HCT116 (cell line): ENCODE results near the gene EMSY.

ENCODE experiments used
- CBX3 ChIP-seq: IDR thresholded peaks from 2 replicates; pipeline ENCODE4 v1.6.1; 2012; ENCODE audit warnings: low read depth
- CEBPB ChIP-seq: IDR thresholded peaks from 2 replicates; pipeline ENCODE4 v1.6.1; 2012; ENCODE audit warnings: low read depth
- ELF1 ChIP-seq: IDR thresholded peaks from 2 replicates; pipeline ENCODE4 v1.6.1; 2012; ENCODE audit warnings: low read depth, borderline replicate concordance
- EZH2phosphoT487 ChIP-seq: fragments of 200-600 bp; IDR thresholded peaks from 2 replicates; pipeline ENCODE4 v1.6.1; 2018; ENCODE audit warnings: antibody characterized with exemption, borderline replicate concordance
- FOSL1 ChIP-seq: IDR thresholded peaks from 2 replicates; pipeline ENCODE4 v1.6.1; 2012; ENCODE audit warnings: low read depth
- POLR2A ChIP-seq: IDR thresholded peaks from 2 replicates; pipeline ENCODE4 v1.7.0; 2011; ENCODE audit warnings: borderline replicate concordance; ENCODE audit not compliant: insufficient read depth, insufficient read length; ENCODE audit errors: extremely low read depth
- RAD21 ChIP-seq: IDR thresholded peaks from 2 replicates; pipeline ENCODE4 v1.6.1; 2012; ENCODE audit warnings: low read depth, mild to moderate bottlenecking
- SIN3A ChIP-seq: IDR thresholded peaks from 2 replicates; pipeline ENCODE4 v1.6.1; 2012; ENCODE audit warnings: low read depth
- ZNF274 ChIP-seq: fragments of 200-500 bp; sonication (Bioruptor generic); IDR thresholded peaks from 2 replicates; pipeline ENCODE4 v1.6.1; 2014; ENCODE audit warnings: mild to moderate bottlenecking, low read depth, low read length, inconsistent platforms
- TF ChIP-seq, protein P1 (sequence below), 3 experiments: fragments of 200-600 bp in 1 of 3; sonication (generic) in 1 of 3; IDR thresholded peaks in 2 of 3; conservative IDR thresholded peaks in 1 of 3; 2 replicates each; pipeline ENCODE4 v1.5.1; 2012 to 2017; ENCODE audit warnings: low read depth in 2 of 3, low read length in 2 of 3, antibody characterized with exemption in 1 of 3, borderline replicate concordance in 1 of 3, control low read depth in 1 of 3, mild to moderate bottlenecking in 1 of 3, mixed read lengths in 1 of 3, mixed run types in 1 of 3, moderate library complexity in 1 of 3; ENCODE audit not compliant: insufficient read depth in 1 of 3
- TF ChIP-seq, protein P2 (sequence below): IDR thresholded peaks from 2 replicates; pipeline ENCODE4 v1.6.1; 2012
- TF ChIP-seq, protein P3 (sequence below): IDR thresholded peaks from 2 replicates; pipeline ENCODE4 v1.6.1; 2012; ENCODE audit warnings: low read depth
- TF ChIP-seq, protein P4 (sequence below): IDR thresholded peaks from 2 replicates; pipeline ENCODE4 v1.6.1; 2011; ENCODE audit warnings: mild to moderate bottlenecking, low read length, moderate library complexity; ENCODE audit not compliant: insufficient replicate concordance; ENCODE audit errors: extremely low read depth

DNA sequence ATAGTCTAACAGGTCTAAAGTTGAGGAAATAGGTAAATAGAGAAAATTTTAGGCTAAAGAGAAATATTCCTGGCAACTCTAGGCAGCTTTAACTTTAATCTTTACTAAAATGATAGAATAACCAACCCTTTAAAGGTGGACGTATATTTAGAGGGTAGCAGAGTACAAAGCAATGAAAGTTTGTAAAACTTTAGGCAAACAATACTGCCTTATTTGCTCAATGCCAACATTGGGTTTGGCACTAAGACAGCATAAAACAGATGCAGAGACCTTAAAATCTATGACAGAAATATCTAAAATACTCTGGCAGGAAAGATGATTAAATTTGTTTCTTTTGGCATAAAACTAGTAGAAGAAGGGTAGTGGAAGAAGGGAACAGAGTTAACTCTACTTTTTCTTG, 70.7 kb downstream of the EMSY start:
- no peak for TF ChIP-seq FOSL1
- TF ChIP-seq, protein P1, sequence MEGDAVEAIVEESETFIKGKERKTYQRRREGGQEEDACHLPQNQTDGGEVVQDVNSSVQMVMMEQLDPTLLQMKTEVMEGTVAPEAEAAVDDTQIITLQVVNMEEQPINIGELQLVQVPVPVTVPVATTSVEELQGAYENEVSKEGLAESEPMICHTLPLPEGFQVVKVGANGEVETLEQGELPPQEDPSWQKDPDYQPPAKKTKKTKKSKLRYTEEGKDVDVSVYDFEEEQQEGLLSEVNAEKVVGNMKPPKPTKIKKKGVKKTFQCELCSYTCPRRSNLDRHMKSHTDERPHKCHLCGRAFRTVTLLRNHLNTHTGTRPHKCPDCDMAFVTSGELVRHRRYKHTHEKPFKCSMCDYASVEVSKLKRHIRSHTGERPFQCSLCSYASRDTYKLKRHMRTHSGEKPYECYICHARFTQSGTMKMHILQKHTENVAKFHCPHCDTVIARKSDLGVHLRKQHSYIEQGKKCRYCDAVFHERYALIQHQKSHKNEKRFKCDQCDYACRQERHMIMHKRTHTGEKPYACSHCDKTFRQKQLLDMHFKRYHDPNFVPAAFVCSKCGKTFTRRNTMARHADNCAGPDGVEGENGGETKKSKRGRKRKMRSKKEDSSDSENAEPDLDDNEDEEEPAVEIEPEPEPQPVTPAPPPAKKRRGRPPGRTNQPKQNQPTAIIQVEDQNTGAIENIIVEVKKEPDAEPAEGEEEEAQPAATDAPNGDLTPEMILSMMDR (IDR thresholded peaks at IDR 0.05 in 2 of 3, conservative IDR thresholded peaks at IDR 0.05 in 1 of 3; ENCODE audit: borderline replicate concordance in 1 of 3, insufficient read depth in 1 of 3, low read depth in 2 of 3, low read length in 2 of 3) = no peak
- TF ChIP-seq, protein P2, sequence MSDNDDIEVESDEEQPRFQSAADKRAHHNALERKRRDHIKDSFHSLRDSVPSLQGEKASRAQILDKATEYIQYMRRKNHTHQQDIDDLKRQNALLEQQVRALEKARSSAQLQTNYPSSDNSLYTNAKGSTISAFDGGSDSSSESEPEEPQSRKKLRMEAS = no peak
- no peak for TF ChIP-seq POLR2A
- TF ChIP-seq EZH2phosphoT487 = no peak
- TF ChIP-seq CBX3 = no peak
- TF ChIP-seq ZNF274 = no peak
- no peak for TF ChIP-seq RAD21
- TF ChIP-seq SIN3A = no peak
- TF ChIP-seq CEBPB = no peak
- TF ChIP-seq, protein P3, sequence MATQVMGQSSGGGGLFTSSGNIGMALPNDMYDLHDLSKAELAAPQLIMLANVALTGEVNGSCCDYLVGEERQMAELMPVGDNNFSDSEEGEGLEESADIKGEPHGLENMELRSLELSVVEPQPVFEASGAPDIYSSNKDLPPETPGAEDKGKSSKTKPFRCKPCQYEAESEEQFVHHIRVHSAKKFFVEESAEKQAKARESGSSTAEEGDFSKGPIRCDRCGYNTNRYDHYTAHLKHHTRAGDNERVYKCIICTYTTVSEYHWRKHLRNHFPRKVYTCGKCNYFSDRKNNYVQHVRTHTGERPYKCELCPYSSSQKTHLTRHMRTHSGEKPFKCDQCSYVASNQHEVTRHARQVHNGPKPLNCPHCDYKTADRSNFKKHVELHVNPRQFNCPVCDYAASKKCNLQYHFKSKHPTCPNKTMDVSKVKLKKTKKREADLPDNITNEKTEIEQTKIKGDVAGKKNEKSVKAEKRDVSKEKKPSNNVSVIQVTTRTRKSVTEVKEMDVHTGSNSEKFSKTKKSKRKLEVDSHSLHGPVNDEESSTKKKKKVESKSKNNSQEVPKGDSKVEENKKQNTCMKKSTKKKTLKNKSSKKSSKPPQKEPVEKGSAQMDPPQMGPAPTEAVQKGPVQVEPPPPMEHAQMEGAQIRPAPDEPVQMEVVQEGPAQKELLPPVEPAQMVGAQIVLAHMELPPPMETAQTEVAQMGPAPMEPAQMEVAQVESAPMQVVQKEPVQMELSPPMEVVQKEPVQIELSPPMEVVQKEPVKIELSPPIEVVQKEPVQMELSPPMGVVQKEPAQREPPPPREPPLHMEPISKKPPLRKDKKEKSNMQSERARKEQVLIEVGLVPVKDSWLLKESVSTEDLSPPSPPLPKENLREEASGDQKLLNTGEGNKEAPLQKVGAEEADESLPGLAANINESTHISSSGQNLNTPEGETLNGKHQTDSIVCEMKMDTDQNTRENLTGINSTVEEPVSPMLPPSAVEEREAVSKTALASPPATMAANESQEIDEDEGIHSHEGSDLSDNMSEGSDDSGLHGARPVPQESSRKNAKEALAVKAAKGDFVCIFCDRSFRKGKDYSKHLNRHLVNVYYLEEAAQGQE = no peak
- no peak for TF ChIP-seq ELF1
- TF ChIP-seq, protein P4, sequence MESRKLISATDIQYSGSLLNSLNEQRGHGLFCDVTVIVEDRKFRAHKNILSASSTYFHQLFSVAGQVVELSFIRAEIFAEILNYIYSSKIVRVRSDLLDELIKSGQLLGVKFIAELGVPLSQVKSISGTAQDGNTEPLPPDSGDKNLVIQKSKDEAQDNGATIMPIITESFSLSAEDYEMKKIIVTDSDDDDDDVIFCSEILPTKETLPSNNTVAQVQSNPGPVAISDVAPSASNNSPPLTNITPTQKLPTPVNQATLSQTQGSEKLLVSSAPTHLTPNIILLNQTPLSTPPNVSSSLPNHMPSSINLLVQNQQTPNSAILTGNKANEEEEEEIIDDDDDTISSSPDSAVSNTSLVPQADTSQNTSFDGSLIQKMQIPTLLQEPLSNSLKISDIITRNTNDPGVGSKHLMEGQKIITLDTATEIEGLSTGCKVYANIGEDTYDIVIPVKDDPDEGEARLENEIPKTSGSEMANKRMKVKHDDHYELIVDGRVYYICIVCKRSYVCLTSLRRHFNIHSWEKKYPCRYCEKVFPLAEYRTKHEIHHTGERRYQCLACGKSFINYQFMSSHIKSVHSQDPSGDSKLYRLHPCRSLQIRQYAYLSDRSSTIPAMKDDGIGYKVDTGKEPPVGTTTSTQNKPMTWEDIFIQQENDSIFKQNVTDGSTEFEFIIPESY = no peak
